GM23338 (cell line): ENCODE data around the gene HHAT. TPM values are rescaled to one million over a fixed set of nuclear protein-coding genes. Genes with fewer than 3 reads are reported as not detected.

Experiments used
- ATAC-seq: fragments of 200-7000 bp; cut with Tn5 transposase; 3 replicates; pipeline ENCODE4 v1.9.1; 2020
- DNase-seq: peaks from one replicate; pipeline ENCODE4 v3.0.0-alpha.2; 2015; ENCODE audit warnings: low spot score
- H2AFZ ChIP-seq: fragments of 200-600 bp; sonication (generic); 2 replicates; pipeline ENCODE4 v1.8.0; 2016; ENCODE audit warnings: antibody characterized with exemption, mild to moderate bottlenecking, moderate library complexity
- H3F3A ChIP-seq: fragments of 200-600 bp; sonication (generic); replicated peaks from 2 replicates; pipeline ENCODE4 v1.8.0; 2017; ENCODE audit warnings: antibody characterized with exemption, mixed run types, low read depth
- H3K27ac ChIP-seq: fragments of 200-600 bp; sonication (generic); 2 replicates; pipeline ENCODE4 v1.6.1; 2016; ENCODE audit warnings: low read depth
- H3K27me3 ChIP-seq: fragments of 200-600 bp; sonication (generic); 2 replicates; pipeline ENCODE4 v1.8.0; 2016; ENCODE audit warnings: mild to moderate bottlenecking, mixed run types, moderate library complexity; ENCODE audit not compliant: insufficient read depth
- H3K36me3 ChIP-seq: fragments of 200-600 bp; sonication (generic); 2 replicates; pipeline ENCODE4 v1.8.0; 2016; ENCODE audit warnings: mild to moderate bottlenecking; ENCODE audit not compliant: insufficient read depth
- H3K4me1 ChIP-seq: fragments of 200-600 bp; sonication (generic); 2 replicates; pipeline ENCODE4 v1.8.0; 2016; ENCODE audit warnings: mild to moderate bottlenecking, moderate library complexity; ENCODE audit not compliant: insufficient read depth
- H3K4me2 ChIP-seq: fragments of 200-600 bp; sonication (generic); 2 replicates; pipeline ENCODE4 v1.7.1; 2017; ENCODE audit warnings: mixed run types
- H3K4me3 ChIP-seq: fragments of 200-600 bp; sonication (generic); 2 replicates; pipeline ENCODE4 v1.6.1; 2016; ENCODE audit warnings: mixed run types
- H3K79me2 ChIP-seq: fragments of 200-600 bp; sonication (generic); replicated peaks from 2 replicates; pipeline ENCODE4 v1.8.0; 2017; ENCODE audit warnings: mild to moderate bottlenecking; ENCODE audit not compliant: insufficient read depth
- H3K9me2 ChIP-seq: fragments of 200-600 bp; sonication (generic); 2 replicates; pipeline ENCODE4 v1.8.0; 2017; ENCODE audit not compliant: insufficient read depth
- H4K20me1 ChIP-seq: fragments of 200-600 bp; sonication (generic); replicated peaks from 2 replicates; pipeline ENCODE4 v1.8.0; 2017; ENCODE audit warnings: mild to moderate bottlenecking; ENCODE audit not compliant: insufficient read depth
- H3K27ac Mint-ChIP-seq: 2 replicates; pipeline ENCODE4 v1.8.0; 2020; ENCODE audit warnings: inconsistent platforms, mild to moderate bottlenecking, moderate library complexity, mixed read lengths
- H3K27me3 Mint-ChIP-seq: 3 replicates; pipeline ENCODE4 v1.8.0; 2022; ENCODE audit warnings: low read depth, mild to moderate bottlenecking, moderate library complexity, mixed read lengths, inconsistent platforms; ENCODE audit not compliant: insufficient read depth, poor library complexity
- H3K36me3 Mint-ChIP-seq: 3 replicates; pipeline ENCODE4 v1.8.0; 2021; ENCODE audit warnings: low read depth, mild to moderate bottlenecking, inconsistent platforms, moderate library complexity, mixed read lengths
- H3K4me1 Mint-ChIP-seq: 3 replicates; pipeline ENCODE4 v1.8.0; 2020; ENCODE audit warnings: mild to moderate bottlenecking, inconsistent platforms, mixed read lengths
- H3K4me3 Mint-ChIP-seq: 3 replicates; pipeline ENCODE4 v1.8.0; 2021; ENCODE audit warnings: moderate library complexity, mild to moderate bottlenecking, inconsistent platforms, mixed read lengths
- H3K9me3 Mint-ChIP-seq: 3 replicates; pipeline ENCODE4 v1.8.0; 2020; ENCODE audit warnings: moderate library complexity, mild to moderate bottlenecking, inconsistent platforms, mixed read lengths
- CREB1 ChIP-seq: fragments of 250-450 bp; sonication (Bioruptor Pico); IDR thresholded peaks from 2 replicates; pipeline ENCODE4 v1.5.0; 2020; ENCODE audit warnings: low read depth, mild to moderate bottlenecking, moderate library complexity
- EZH2 ChIP-seq: fragments of 200-600 bp; sonication (generic); IDR thresholded peaks from one replicate; pipeline ENCODE4 v1.8.0; 2017; ENCODE audit warnings: antibody characterized with exemption, mild to moderate bottlenecking, low read depth; ENCODE audit not compliant: unreplicated experiment
- EZH2phosphoT487 ChIP-seq: fragments of 200-600 bp; sonication (generic); IDR thresholded peaks from one replicate; pipeline ENCODE4 v1.8.1; 2018; ENCODE audit warnings: antibody characterized with exemption; ENCODE audit not compliant: unreplicated experiment
- NANOG ChIP-seq: IDR thresholded peaks from 2 replicates; pipeline ENCODE4 v1.6.1; 2016; ENCODE audit warnings: antibody characterized with exemption, borderline replicate concordance
- POLR2AphosphoS5 ChIP-seq: IDR thresholded peaks from 2 replicates; pipeline ENCODE4 v1.6.1; 2016; ENCODE audit warnings: antibody characterized with exemption, low read depth
- STAT1 ChIP-seq: IDR thresholded peaks from one replicate; pipeline ENCODE4 v1.6.1; 2016; ENCODE audit warnings: antibody characterized with exemption; ENCODE audit not compliant: unreplicated experiment
- polyA plus RNA-seq: library from polyadenylated mRNA; unstranded; fragments of >200 nt; fragmentation: Nextera tagmentation; extraction: Ambion mirVana; gene quantifications from 2 replicates; pipeline ENCODE4 v1.2.1, GENCODE V29; 2016
- total RNA-seq: library from RNA; depleted of rRNA; stranded (reverse); fragments of >200 nt; shearing (Covaris generic); gene quantifications from 2 replicates; pipeline ENCODE4 v1.2.3, GENCODE V29; 2014
- TF ChIP-seq, protein P1 (sequence below): fragments of 250-450 bp; sonication (Bioruptor Pico); IDR thresholded peaks from 2 replicates; pipeline ENCODE4 v1.5.0; 2020; ENCODE audit warnings: mild to moderate bottlenecking, moderate library complexity
- TF ChIP-seq, protein P2 (sequence below): IDR thresholded peaks from 2 replicates; pipeline ENCODE4 v1.6.1; 2016; ENCODE audit warnings: antibody characterized with exemption

Gene HHAT
- total and polyA plus RNA-seq, 2 experiments from 2014 or later: 0.11 to 0.66 TPM

DNA sequence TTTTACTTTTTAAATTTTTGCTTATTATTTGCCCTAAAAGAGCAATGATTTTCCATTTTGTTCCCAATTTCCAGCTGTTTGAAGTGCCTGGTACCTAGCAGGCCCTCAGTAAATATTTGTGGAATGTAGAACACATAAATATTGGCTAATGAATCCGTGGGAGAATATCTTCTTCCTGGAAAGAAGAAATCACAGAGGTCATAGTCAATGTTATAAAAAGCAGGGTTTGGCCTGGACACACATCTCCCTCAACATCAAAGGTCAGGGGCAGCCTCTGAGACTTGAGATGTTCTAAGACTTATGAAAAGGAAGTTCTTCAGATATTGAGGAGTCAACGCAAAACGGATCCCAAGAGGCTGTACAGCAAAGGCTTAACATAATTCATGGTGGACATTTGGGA lies 358.1 kb downstream of the HHAT start (continued):
- TF ChIP-seq, protein P1, sequence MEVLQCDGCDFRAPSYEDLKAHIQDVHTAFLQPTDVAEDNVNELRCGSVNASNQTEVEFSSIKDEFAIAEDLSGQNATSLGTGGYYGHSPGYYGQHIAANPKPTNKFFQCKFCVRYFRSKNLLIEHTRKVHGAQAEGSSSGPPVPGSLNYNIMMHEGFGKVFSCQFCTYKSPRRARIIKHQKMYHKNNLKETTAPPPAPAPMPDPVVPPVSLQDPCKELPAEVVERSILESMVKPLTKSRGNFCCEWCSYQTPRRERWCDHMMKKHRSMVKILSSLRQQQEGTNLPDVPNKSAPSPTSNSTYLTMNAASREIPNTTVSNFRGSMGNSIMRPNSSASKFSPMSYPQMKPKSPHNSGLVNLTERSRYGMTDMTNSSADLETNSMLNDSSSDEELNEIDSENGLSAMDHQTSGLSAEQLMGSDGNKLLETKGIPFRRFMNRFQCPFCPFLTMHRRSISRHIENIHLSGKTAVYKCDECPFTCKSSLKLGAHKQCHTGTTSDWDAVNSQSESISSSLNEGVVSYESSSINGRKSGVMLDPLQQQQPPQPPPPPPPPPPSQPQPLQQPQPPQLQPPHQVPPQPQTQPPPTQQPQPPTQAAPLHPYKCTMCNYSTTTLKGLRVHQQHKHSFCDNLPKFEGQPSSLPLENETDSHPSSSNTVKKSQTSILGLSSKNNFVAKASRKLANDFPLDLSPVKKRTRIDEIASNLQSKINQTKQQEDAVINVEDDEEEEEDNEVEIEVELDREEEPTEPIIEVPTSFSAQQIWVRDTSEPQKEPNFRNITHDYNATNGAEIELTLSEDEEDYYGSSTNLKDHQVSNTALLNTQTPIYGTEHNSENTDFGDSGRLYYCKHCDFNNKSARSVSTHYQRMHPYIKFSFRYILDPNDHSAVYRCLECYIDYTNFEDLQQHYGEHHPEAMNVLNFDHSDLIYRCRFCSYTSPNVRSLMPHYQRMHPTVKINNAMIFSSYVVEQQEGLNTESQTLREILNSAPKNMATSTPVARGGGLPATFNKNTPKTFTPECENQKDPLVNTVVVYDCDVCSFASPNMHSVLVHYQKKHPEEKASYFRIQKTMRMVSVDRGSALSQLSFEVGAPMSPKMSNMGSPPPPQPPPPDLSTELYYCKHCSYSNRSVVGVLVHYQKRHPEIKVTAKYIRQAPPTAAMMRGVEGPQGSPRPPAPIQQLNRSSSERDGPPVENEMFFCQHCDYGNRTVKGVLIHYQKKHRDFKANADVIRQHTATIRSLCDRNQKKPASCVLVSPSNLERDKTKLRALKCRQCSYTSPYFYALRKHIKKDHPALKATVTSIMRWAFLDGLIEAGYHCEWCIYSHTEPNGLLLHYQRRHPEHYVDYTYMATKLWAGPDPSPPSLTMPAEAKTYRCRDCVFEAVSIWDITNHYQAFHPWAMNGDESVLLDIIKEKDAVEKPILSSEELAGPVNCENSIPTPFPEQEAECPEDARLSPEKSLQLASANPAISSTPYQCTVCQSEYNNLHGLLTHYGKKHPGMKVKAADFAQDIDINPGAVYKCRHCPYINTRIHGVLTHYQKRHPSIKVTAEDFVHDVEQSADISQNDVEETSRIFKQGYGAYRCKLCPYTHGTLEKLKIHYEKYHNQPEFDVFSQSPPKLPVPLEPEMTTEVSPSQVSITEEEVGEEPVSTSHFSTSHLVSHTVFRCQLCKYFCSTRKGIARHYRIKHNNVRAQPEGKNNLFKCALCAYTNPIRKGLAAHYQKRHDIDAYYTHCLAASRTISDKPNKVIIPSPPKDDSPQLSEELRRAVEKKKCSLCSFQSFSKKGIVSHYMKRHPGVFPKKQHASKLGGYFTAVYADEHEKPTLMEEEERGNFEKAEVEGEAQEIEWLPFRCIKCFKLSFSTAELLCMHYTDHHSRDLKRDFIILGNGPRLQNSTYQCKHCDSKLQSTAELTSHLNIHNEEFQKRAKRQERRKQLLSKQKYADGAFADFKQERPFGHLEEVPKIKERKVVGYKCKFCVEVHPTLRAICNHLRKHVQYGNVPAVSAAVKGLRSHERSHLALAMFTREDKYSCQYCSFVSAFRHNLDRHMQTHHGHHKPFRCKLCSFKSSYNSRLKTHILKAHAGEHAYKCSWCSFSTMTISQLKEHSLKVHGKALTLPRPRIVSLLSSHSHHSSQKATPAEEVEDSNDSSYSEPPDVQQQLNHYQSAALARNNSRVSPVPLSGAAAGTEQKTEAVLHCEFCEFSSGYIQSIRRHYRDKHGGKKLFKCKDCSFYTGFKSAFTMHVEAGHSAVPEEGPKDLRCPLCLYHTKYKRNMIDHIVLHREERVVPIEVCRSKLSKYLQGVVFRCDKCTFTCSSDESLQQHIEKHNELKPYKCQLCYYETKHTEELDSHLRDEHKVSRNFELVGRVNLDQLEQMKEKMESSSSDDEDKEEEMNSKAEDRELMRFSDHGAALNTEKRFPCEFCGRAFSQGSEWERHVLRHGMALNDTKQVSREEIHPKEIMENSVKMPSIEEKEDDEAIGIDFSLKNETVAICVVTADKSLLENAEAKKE (CRISPR knock-in tag): no peak

DNA sequence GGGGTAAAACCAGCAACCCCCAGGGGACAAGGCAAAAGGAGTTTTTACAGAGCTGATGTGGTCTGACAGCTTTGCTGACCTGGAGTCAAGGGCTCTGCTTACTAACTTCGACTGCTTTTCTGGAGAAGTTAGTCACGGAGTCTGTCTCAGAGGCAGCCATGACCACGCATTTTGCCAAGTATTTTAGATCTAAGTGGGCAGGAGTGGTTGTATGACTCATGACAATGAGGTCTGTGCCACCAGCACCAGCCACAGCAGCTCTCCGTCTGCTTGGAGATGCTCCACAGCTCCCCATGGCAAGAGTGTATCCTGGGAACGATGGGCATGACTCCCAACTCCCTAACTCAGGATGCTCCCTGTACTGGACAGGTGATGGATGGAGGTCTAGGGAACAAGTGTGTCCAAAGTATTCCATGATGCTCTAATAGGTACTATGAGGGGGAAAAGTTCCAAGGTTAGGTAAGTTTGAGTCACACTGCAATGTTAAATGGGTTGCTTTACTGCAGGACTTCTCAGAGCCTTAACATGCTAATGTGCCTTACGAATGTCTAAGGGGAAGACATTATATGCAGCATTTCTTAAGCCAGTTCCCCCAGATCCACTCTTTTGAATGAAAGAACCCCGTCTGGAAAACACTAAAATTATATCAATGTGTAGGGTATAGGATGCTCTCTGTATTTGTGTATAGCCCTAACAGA lies 359.0 kb downstream of the HHAT start:
- DNase-seq (no peak), ATAC-seq (no peak)
- Histone ChIP-seq H3F3A (no peaks in the 10 kb centered on the region), H4K20me1 (no peaks in the 10 kb centered on the region), H3K79me2 (no peaks in the 10 kb centered on the region), H3K4me1 (no peaks in the 10 kb centered on the region), H3K27ac (no peak overlapping the region), H3K36me3 (no peaks in the 10 kb centered on the region), H3K9me2 (no peaks in the 10 kb centered on the region), H3K27me3 (no peaks in the 10 kb centered on the region), H3K4me2 (no peak overlapping the region), H3K4me3 (no peak overlapping the region), H2AFZ (no peak overlapping the region)
- Mint-ChIP-seq H3K9me3 (no peaks in the 10 kb centered on the region), H3K36me3 (no peaks in the 10 kb centered on the region), H3K27me3 (no peaks in the 10 kb centered on the region), H3K4me3 (no peak overlapping the region), H3K4me1 (no peaks in the 10 kb centered on the region), H3K27ac (no peak overlapping the region)
- TF ChIP-seq, protein P2, sequence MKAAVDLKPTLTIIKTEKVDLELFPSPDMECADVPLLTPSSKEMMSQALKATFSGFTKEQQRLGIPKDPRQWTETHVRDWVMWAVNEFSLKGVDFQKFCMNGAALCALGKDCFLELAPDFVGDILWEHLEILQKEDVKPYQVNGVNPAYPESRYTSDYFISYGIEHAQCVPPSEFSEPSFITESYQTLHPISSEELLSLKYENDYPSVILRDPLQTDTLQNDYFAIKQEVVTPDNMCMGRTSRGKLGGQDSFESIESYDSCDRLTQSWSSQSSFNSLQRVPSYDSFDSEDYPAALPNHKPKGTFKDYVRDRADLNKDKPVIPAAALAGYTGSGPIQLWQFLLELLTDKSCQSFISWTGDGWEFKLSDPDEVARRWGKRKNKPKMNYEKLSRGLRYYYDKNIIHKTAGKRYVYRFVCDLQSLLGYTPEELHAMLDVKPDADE: no peak
- TF ChIP-seq EZH2 (no peak), CREB1 (CRISPR knock-in tag) (no peak), STAT1 (no peak), NANOG (no peak), EZH2phosphoT487 (no peak), POLR2AphosphoS5 (no peak)
- TF ChIP-seq, protein P1 (CRISPR knock-in tag): no peak
